Measurements from ENCODE around the gene MMAB.

GRCh38 chr12:109577311-109577710 lies 4.0 kb upstream of the MMAB start:
- TF ChIP-seq CTCF (CRISPR knock-in tag; IDR thresholded peaks at IDR 0.05) = no peak
- TF ChIP-seq ZHX2 (IDR thresholded peaks at IDR 0.05; ENCODE audit: low read depth) = no peak
- TF ChIP-seq ZHX2 (CRISPR knock-in tag; IDR thresholded peaks at IDR 0.05; ENCODE audit: borderline replicate concordance) = no peak
- TF ChIP-seq HOMEZ (CRISPR knock-in tag; IDR thresholded peaks at IDR 0.05; ENCODE audit: low read depth) = no peak
- no peak for TF ChIP-seq CHCHD3 (CRISPR knock-in tag; IDR thresholded peaks at IDR 0.05)

Measured in HepG2 (cell line).